GM12801 (cell line): ENCODE results near the gene BACE2.

Experiments
- CTCF ChIP-seq: IDR thresholded peaks from one replicate; pipeline ENCODE4 v1.5.1; 2011; ENCODE audit warnings: control low read depth; ENCODE audit not compliant: insufficient read length; ENCODE audit errors: extremely low read depth

The BACE2 gene

GRCh38 chr21:41141031-41141457, 26.9 kb upstream of the BACE2 start:
- no peak for TF ChIP-seq CTCF

- no peak for TF ChIP-seq CTCF
These were observed 25.7 kb upstream of the BACE2 start for GRCh38 chr21:41142051-41142795.

GRCh38 chr21:41143596-41144325, 24.2 kb upstream of the BACE2 start:
- no peak for TF ChIP-seq CTCF

- no peak for TF ChIP-seq CTCF
These were observed 20.6 kb upstream of the BACE2 start for GRCh38 chr21:41147096-41147978.

GRCh38 chr21:41147979-41148355, 20.0 kb upstream of the BACE2 start:
- no peak for TF ChIP-seq CTCF

- no peak for TF ChIP-seq CTCF
These were observed 19.2 kb upstream of the BACE2 start for GRCh38 chr21:41148798-41149197.

- no peak for TF ChIP-seq CTCF
These were observed 18.8 kb upstream of the BACE2 start for GRCh38 chr21:41149199-41149598.
